PFSK-1 (cell line): ENCODE data around the gene RALGPS1.

Experiments
- POLR2AphosphoS5 ChIP-seq: IDR thresholded peaks from 2 replicates; pipeline ENCODE4 v1.6.1; 2012; ENCODE audit warnings: low read depth, mild to moderate bottlenecking, control low read depth, low read length, moderate library complexity
- TAF1 ChIP-seq: IDR thresholded peaks from 2 replicates; pipeline ENCODE4 v1.6.1; 2012; ENCODE audit warnings: low read length, control low read depth, borderline replicate concordance; ENCODE audit not compliant: insufficient read depth
- TF ChIP-seq, protein P1 (sequence below), 2 experiments: IDR thresholded peaks; 2 replicates each; pipeline versions ENCODE4 v1.6.1 to v1.8.0; 2011 to 2012; ENCODE audit warnings: low read depth in 2 of 2, low read length in 2 of 2, control low read depth in 1 of 2, inconsistent platforms in 1 of 2, mild to moderate bottlenecking in 1 of 2, moderate library complexity in 1 of 2; ENCODE audit not compliant: insufficient read depth in 1 of 2

DNA sequence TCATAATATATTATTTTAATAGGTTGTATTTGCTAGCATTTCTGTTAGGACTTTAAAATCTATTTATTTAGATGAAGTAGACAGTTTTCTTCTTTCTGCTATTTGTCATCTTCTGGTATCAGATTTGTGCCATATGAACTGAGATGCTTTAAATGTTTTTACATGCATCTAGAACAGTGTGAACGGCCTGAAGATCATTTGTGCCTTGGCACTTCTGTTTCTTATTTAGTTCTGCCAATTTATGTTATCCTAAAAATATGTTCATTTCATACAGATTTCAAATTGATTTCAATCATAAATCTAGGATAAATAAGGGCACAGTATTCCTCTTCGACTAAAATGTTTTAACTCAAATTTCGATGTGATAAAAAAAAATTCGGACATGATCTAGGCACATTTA is 38.1 kb upstream of the RALGPS1 start:
- no peak for TF ChIP-seq TAF1
- TF ChIP-seq POLR2AphosphoS5, result no peak
- TF ChIP-seq, protein P1, sequence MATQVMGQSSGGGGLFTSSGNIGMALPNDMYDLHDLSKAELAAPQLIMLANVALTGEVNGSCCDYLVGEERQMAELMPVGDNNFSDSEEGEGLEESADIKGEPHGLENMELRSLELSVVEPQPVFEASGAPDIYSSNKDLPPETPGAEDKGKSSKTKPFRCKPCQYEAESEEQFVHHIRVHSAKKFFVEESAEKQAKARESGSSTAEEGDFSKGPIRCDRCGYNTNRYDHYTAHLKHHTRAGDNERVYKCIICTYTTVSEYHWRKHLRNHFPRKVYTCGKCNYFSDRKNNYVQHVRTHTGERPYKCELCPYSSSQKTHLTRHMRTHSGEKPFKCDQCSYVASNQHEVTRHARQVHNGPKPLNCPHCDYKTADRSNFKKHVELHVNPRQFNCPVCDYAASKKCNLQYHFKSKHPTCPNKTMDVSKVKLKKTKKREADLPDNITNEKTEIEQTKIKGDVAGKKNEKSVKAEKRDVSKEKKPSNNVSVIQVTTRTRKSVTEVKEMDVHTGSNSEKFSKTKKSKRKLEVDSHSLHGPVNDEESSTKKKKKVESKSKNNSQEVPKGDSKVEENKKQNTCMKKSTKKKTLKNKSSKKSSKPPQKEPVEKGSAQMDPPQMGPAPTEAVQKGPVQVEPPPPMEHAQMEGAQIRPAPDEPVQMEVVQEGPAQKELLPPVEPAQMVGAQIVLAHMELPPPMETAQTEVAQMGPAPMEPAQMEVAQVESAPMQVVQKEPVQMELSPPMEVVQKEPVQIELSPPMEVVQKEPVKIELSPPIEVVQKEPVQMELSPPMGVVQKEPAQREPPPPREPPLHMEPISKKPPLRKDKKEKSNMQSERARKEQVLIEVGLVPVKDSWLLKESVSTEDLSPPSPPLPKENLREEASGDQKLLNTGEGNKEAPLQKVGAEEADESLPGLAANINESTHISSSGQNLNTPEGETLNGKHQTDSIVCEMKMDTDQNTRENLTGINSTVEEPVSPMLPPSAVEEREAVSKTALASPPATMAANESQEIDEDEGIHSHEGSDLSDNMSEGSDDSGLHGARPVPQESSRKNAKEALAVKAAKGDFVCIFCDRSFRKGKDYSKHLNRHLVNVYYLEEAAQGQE (IDR thresholded peaks at IDR 0.05; ENCODE audit: insufficient read depth in 1 of 2, low read depth in 2 of 2, low read length in 2 of 2), result no peak
